HepG2 (cell line): Measurements from ENCODE around the gene GNG12. TPM values are rescaled to one million over a fixed set of nuclear protein-coding genes. Genes with fewer than 3 reads are reported as not detected.

ENCODE experiments used
- ATAC-seq: fragments of 200-7000 bp; cut with Tn5 transposase; 3 replicates; pipeline ENCODE4 v1.9.1; 2020; ENCODE audit warnings: mild to moderate bottlenecking, moderate library complexity
- BruUV-seq: library from RNA; stranded (reverse); fragments of 400-500 nt; replicated peaks from 2 replicates; lab custom pipeline; 2021; lab: Mats Ljungman, UMichigan
- CTCF ChIA-PET: fragments of 300-600 bp; formaldehyde crosslinking; extraction: SDS; loops from one replicate; lab custom pipeline; 2021; ENCODE audit warnings: low total read pairs, inconsistent platforms, low intra/inter-chr PET ratio; lab: Yijun Ruan, JAX
- POLR2A ChIA-PET: fragments of 350-600 bp; sonication (Branson Sonifier 250); formaldehyde crosslinking; loops from one replicate; lab custom pipeline; 2020; ENCODE audit warnings: antibody characterized with exemption, inconsistent platforms; lab: Yijun Ruan, JAX
- DNase-seq: peaks from one replicate; pipeline ENCODE4 v3.0.0-alpha.2; 2015; ENCODE audit warnings: low spot score
- FAIRE-seq: peaks from 3 replicates; lab custom pipeline; 2011; peaks lifted over from hg19 to GRCh38; lab: Jason Lieb, UNC
- H2AFZ ChIP-seq: one replicate; pipeline ENCODE4 v1.6.1; 2011; ENCODE audit warnings: low read length, inconsistent platforms
- H3K27ac ChIP-seq: fragments of 300-600 bp; 3 replicates; pipeline ENCODE4 v1.8.0; 2011; ENCODE audit warnings: mixed run types, mild to moderate bottlenecking, mixed read lengths, low read length, inconsistent platforms; ENCODE audit not compliant: insufficient read depth; ENCODE audit errors: extremely low read length
- H3K27me3 ChIP-seq, 2 experiments: fragments of 200-600 bp in 1 of 2; 2 replicates in 1 of 2; 3 replicates in 1 of 2; pipeline versions ENCODE4 v1.6.0 to v1.8.0; 2011; ENCODE audit warnings: low read length in 2 of 2, mild to moderate bottlenecking in 2 of 2, moderate library complexity in 2 of 2, inconsistent platforms in 1 of 2; ENCODE audit not compliant: insufficient read depth in 2 of 2, control insufficient read depth in 1 of 2
- H3K36me3 ChIP-seq, 2 experiments: fragments of 200-600 bp in 1 of 2; replicated peaks in 1 of 2; 2 replicates in 1 of 2; 3 replicates in 1 of 2; pipeline versions ENCODE4 v1.5.1 to v1.8.0; 2011; ENCODE audit warnings: low read length in 2 of 2, inconsistent platforms in 1 of 2; ENCODE audit not compliant: insufficient read depth in 2 of 2, control insufficient read depth in 1 of 2
- H3K4me1 ChIP-seq: 2 replicates; pipeline ENCODE4 v1.5.1; 2012; ENCODE audit warnings: low read length, inconsistent platforms; ENCODE audit not compliant: insufficient read depth
- H3K4me2 ChIP-seq: 2 replicates; pipeline ENCODE4 v1.6.0; 2011; ENCODE audit warnings: low read depth, low read length, inconsistent platforms
- H3K4me3 ChIP-seq, 3 experiments: fragments of 200-600 bp in 1 of 3; sonication (generic), shearing (Covaris generic) in 1 of 3; replicated peaks in 1 of 3; 2 replicates each; pipeline ENCODE4 v1.5.1; 2011 to 2016; ENCODE audit warnings: low read length in 3 of 3, inconsistent platforms in 2 of 3, low read depth in 2 of 3, mild to moderate bottlenecking in 2 of 3, control low read depth in 1 of 3, mixed read lengths in 1 of 3; ENCODE audit not compliant: insufficient read depth in 1 of 3
- H3K79me2 ChIP-seq: one replicate; pipeline ENCODE4 v1.6.1; 2011; ENCODE audit warnings: low read length, inconsistent platforms; ENCODE audit not compliant: insufficient read depth
- H3K9ac ChIP-seq: 2 replicates; pipeline ENCODE4 v1.6.0; 2011; ENCODE audit warnings: mild to moderate bottlenecking, low read depth, low read length, inconsistent platforms; ENCODE audit not compliant: insufficient read depth
- H3K9me3 ChIP-seq: 2 replicates; pipeline ENCODE4 v1.5.1; 2012; ENCODE audit warnings: mild to moderate bottlenecking, low read length
- H4K20me1 ChIP-seq: 2 replicates; pipeline ENCODE4 v1.6.0; 2011; ENCODE audit warnings: inconsistent platforms, mild to moderate bottlenecking, low read length, moderate library complexity; ENCODE audit not compliant: insufficient read depth
- BCL6 ChIP-seq: IDR thresholded peaks from 2 replicates; pipeline ENCODE4 v1.6.1; 2016; ENCODE audit warnings: missing genetic modification reagents, missing compliant biosample characterization
- CBX1 ChIP-seq: IDR thresholded peaks from one replicate; pipeline ENCODE4 v1.6.1; 2016; ENCODE audit warnings: antibody characterized with exemption, low read depth
- DR1 ChIP-seq: sonication (generic); formaldehyde crosslinking; IDR thresholded peaks from 2 replicates; pipeline ENCODE4 v1.8.0; 2021; ENCODE audit warnings: mild to moderate bottlenecking, missing genetic modification reagents, inconsistent platforms
- HBP1 ChIP-seq: IDR thresholded peaks from 2 replicates; pipeline ENCODE4 v1.6.1; 2016; ENCODE audit warnings: low read depth, control low read depth
- HNRNPLL ChIP-seq: fragments of 200-400 bp; formaldehyde crosslinking; IDR thresholded peaks from 2 replicates; pipeline ENCODE4 v1.6.1; 2017; ENCODE audit warnings: mild to moderate bottlenecking, low read depth, low read length; ENCODE audit not compliant: poor library complexity, severe bottlenecking
- IRF1 ChIP-seq: sonication (generic); formaldehyde crosslinking; IDR thresholded peaks from 2 replicates; pipeline ENCODE4 v1.4.0; 2020; ENCODE audit warnings: low read depth, mild to moderate bottlenecking, missing genetic modification reagents
- PBX2 ChIP-seq: IDR thresholded peaks from 2 replicates; pipeline ENCODE4 v1.6.1; 2016; ENCODE audit warnings: control low read depth
- TAF1 ChIP-seq: sonication (generic); formaldehyde crosslinking; IDR thresholded peaks from 2 replicates; pipeline ENCODE4 v1.4.0; 2020; ENCODE audit warnings: missing genetic modification reagents
- TIGD3 ChIP-seq: sonication (generic); formaldehyde crosslinking; IDR thresholded peaks from 2 replicates; pipeline ENCODE4 v1.5.1; 2020; ENCODE audit warnings: mild to moderate bottlenecking, missing genetic modification reagents, borderline replicate concordance
- ZKSCAN1 ChIP-seq: fragments of 150-350 bp; IDR thresholded peaks from 2 replicates; pipeline ENCODE4 v1.6.1; 2014; ENCODE audit warnings: low read length
- ZNF20 ChIP-seq: sonication (generic); formaldehyde crosslinking; IDR thresholded peaks from 2 replicates; pipeline ENCODE4 v1.4.0; 2020; ENCODE audit warnings: mild to moderate bottlenecking, moderate library complexity, missing genetic modification reagents
- ZNF234 ChIP-seq: sonication (generic); formaldehyde crosslinking; conservative IDR thresholded peaks from 2 replicates; pipeline ENCODE4 v1.5.1; 2020; ENCODE audit warnings: mild to moderate bottlenecking, missing genetic modification reagents
- ZNF562 ChIP-seq: sonication (generic); formaldehyde crosslinking; IDR thresholded peaks from 2 replicates; pipeline ENCODE4 v1.8.0; 2022; ENCODE audit warnings: missing genetic modification reagents, borderline replicate concordance
- ZNF674 ChIP-seq: sonication (generic); formaldehyde crosslinking; IDR thresholded peaks from 2 replicates; pipeline ENCODE4 v1.5.0; 2020; ENCODE audit warnings: low read depth, mild to moderate bottlenecking, missing genetic modification reagents
- ZNF7 ChIP-seq: IDR thresholded peaks from 2 replicates; pipeline ENCODE4 v1.6.1; 2016; ENCODE audit warnings: missing biosample characterization, missing genetic modification reagents
- ZNF773 ChIP-seq: sonication (generic); formaldehyde crosslinking; IDR thresholded peaks from 2 replicates; pipeline ENCODE4 v1.4.0; 2020; ENCODE audit warnings: missing genetic modification reagents, borderline replicate concordance
- ZNF891 ChIP-seq: sonication (generic); formaldehyde crosslinking; IDR thresholded peaks from 2 replicates; pipeline ENCODE4 v1.5.0; 2020; ENCODE audit warnings: mild to moderate bottlenecking, missing genetic modification reagents
- WGBS: methylation state at CpG from one replicate; pipeline ENCODE4 v1.1.6; 2017; ENCODE audit warnings: low lambda C conversion rate; 5-methylcytosine and 5-hydroxymethylcytosine counted together
- in situ Hi-C: cut with HindIII; loops from 2 replicates; pipeline ENCODE4 v1.10.0; 2017; ENCODE audit warnings: low pct_unique_long_range_greater_than_20kb; ENCODE audit not compliant: extremely low pct_ligation_motif_present
- intact Hi-C: fragments of 100-400 bp; cut with micrococcal nuclease; formaldehyde crosslinking; loops from one replicate; pipeline ENCODE4 v1.10.0; 2022; ENCODE audit not compliant: unreplicated experiment
- polyA plus RNA-seq, 8 experiments: library from polyadenylated mRNA; depleted of rRNA in 3 of 8; stranded (reverse) in 7 of 8; unstranded in 1 of 8; fragments of >200 nt; fragmentation: Illumina TruSeq in 4 of 8; extraction: Trizol in 4 of 8; gene quantifications; 2 replicates each; pipeline versions ENCODE4 v1.2.1 to v1.2.3, GENCODE V29; 2011 to 2016; ENCODE audit warnings: low read depth in 4 of 8, missing spikeins in 1 of 8, mixed read lengths in 1 of 8; ENCODE audit not compliant: insufficient read depth in 1 of 8
- total RNA-seq, 5 experiments: library from RNA; depleted of rRNA; stranded (reverse); fragments of >200 nt; fragmentation: Illumina TruSeq; extraction: Trizol; gene quantifications; 2 replicates each; pipeline ENCODE4 v1.2.3, GENCODE V29; 2016; ENCODE audit warnings: low read depth in 1 of 5

Gene GNG12
- total and polyA plus RNA-seq, 2 of the 13 experiments (the other 11 are each of a cell fraction or from before 2014, with no cell fraction given) = 0.11 TPM

- no peak for FAIRE-seq
Observed at GRCh38 chr1:67734323-67734690, 99.0 kb downstream of the GNG12 start.

More at GRCh38 chr1:67734323-67734690, 99.0 kb downstream of the GNG12 start:
- Histone ChIP-seq H3K4me2 (no peak overlapping the region), H3K4me1 (peaks cover 44% of the 10 kb centered on the region), H3K27me3 (peaks cover 1 to 5% of the 10 kb centered on the region in 2 experiments; a peak in 2 of 5 replicates), H4K20me1 (no peaks in the 10 kb centered on the region), H3K79me2 (no peaks in the 10 kb centered on the region), H3K9ac (no peak overlapping the region), H3K9me3 (no peaks in the 10 kb centered on the region), H3K27ac (no peak overlapping the region), H3K36me3 (no peaks in the 10 kb centered on the region), H3K4me3 (no peak overlapping the region), H2AFZ (no peak overlapping the region)
- ATAC-seq (no peak), DNase-seq (no peak)
- no TSS peak for BruUV-seq
- intact Hi-C loops = no loop called here
- CTCF ChIA-PET = no interaction called here
- 62% methylated on average over 3 of the region's 3 CpGs for WGBS
- TF ChIP-seq HNRNPLL (no peak), ZNF562 (CRISPR knock-in tag) (no peak), DR1 (no peak), ZNF7 (CRISPR knock-in tag) (no peak), IRF1 (no peak), ZNF773 (CRISPR knock-in tag) (no peak), ZNF891 (no peak), CBX1 (no peak), ZKSCAN1 (no peak), ZNF674 (no peak), PBX2 (CRISPR knock-in tag) (no peak), ZNF234 (CRISPR knock-in tag) (no peak), HBP1 (CRISPR knock-in tag) (no peak), BCL6 (CRISPR knock-in tag) (no peak), ZNF20 (no peak), TIGD3 (CRISPR knock-in tag) (no peak), TAF1 (CRISPR knock-in tag) (no peak)
- POLR2A ChIA-PET = interaction anchor here (0.8 kb wide), 1 partner anchor 49 kb away, joined by 3 read pairs; the partner anchor contains the start of gene GADD45A
- in situ Hi-C loops = no loop called here
